ENCODE measurements around the gene IER3IP1.

The IER3IP1 gene

GRCh38 chr18:47160256-47160655 is 15.9 kb downstream of the IER3IP1 start:
- DNase-seq (ENCODE audit: low read depth, low spot score), result no peak

GRCh38 chr18:47158404-47158803 is 17.8 kb downstream of the IER3IP1 start:
- DNase-seq (ENCODE audit: low read depth, low spot score), result peak; percentile 36

- no peak for DNase-seq (ENCODE audit: low read depth, low spot score)
These were observed 24.7 kb downstream of the IER3IP1 start for GRCh38 chr18:47151439-47151838.

DNA sequence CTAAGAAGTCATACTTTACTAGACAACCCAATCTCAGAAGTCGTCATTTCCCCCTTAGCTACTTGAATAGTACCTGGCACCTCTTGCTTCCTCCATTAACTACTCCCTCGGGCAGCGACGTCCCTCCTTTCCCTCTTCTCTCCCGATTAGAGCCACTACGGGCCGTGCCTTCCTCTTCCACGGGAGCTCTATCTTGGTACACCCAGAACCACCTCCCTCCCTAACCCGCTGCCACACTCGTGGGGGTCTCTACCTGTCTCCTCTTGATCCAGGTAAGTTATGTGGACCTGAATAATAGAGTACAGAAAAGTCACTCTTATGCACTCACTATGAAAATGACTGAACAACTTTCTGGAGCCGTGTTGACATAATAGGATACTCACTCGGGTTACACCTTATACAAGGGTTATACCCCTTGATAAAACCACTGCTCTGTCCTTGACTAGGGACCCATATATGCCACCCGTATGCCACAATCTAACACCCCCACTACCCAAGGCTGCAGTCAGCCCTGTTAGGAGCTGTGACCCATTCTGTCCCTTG is 25.3 kb downstream of the IER3IP1 start:
- DNase-seq (ENCODE audit: low read depth, low spot score), result no peak

DNA sequence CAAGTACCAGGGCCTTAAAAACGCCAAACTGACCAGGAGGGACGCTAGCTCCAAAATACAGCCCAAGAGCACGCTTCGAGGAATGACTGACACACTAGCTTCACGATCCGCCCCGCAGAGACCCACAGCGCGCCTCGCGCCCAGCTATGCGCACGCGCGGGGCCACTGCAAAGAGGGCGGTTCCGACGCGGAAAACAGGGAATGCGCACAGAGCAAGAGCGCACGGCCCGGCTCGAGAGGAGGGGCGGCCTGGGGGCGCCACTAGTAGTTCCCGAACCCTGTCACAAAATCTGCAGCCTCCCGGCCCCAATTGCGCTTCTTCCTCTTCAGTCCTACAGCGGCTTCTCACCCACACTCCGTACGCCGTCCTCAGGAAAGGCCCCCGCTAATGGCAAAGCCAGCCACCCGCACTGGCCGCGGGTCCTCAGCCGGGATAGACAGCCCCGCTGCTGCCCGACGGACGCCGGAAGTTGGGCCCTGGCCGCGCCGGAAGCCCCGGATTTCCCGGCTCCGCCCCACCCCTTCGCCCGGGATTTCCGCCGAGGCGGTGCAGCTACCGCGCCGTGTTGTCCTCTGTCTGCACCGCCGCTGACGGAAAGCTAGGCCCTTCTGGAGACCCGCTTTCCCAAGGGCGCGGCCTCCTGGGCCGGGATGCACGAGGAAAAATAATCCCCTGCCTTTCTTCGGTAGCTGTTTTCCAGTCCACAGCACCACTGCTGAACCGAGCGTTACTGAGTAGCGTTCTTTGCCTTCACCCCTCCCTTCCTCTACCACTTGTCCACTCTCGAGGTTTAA is 25.9 kb downstream of the IER3IP1 start, which contains the start of gene HDHD2:
TSS of gene HDHD2 (minus strand) at position 472 of the 795 bp plus-strand sequence. CDS start 14,061 bp downstream, outside the sequence.
- DNase-seq (ENCODE audit: low read depth, low spot score), result peak; percentile 89

GRCh38 chr18:47149457-47150028 is 26.6 kb downstream of the IER3IP1 start:
- no peak for DNase-seq (ENCODE audit: low read depth, low spot score)

GRCh38 chr18:47146206-47146605 is 30.0 kb downstream of the IER3IP1 start:
- DNase-seq (ENCODE audit: low read depth, low spot score), result no peak

DNA sequence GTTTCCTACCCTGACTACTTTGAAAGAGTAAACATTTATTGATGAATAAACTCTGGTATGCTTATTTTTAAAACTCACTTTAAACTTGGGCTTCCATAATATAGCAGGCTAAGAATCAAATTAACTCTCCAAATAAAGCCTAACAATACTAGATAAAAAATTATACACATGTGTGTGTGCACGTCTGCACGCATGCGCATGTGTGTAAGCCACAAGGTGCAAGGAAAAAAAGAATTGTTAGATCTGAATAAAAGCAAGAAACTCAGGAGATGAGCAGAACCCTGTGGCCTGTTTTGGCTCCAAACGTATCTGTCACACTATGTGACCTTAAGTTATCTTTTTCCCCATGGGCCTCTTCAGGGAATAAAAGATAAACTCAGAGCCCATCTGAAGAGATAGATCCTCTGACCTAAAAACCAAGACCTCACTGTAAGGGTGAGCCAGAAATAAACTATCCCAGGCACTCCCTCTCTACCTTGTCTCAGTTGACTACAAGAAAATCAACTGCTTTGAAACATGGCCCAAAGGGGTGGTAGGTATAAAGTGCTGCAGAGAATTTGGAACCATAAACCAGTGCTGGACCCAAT is 32.2 kb downstream of the IER3IP1 start:
- no peak for DNase-seq (ENCODE audit: low read depth, low spot score)

DNA sequence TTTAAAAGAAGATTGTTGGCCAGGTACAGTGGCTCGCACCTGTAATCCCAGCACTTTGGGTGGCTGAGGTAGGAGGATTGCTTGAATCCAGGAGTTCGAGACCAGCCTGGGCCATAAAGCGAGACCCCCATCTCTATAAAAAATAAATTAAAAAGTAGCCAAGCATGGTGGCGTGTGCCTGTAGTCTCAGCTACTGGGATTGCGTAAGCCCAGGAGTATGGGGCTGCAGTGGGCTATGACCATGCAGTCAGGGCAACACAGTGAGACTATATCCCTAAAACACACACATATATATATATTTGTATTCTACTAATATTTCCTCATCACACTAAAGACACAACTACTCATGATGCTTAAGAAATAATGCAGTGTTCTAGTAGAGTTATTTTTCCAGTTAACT is 33.0 kb downstream of the IER3IP1 start:
- no peak for DNase-seq (ENCODE audit: low read depth, low spot score)

GRCh38 chr18:47141289-47141688 is 34.9 kb downstream of the IER3IP1 start:
- no peak for DNase-seq (ENCODE audit: low read depth, low spot score)

- no peak for DNase-seq (ENCODE audit: low read depth, low spot score)
These were observed 55.0 kb downstream of the IER3IP1 start for GRCh38 chr18:47121146-47121545.

DNA sequence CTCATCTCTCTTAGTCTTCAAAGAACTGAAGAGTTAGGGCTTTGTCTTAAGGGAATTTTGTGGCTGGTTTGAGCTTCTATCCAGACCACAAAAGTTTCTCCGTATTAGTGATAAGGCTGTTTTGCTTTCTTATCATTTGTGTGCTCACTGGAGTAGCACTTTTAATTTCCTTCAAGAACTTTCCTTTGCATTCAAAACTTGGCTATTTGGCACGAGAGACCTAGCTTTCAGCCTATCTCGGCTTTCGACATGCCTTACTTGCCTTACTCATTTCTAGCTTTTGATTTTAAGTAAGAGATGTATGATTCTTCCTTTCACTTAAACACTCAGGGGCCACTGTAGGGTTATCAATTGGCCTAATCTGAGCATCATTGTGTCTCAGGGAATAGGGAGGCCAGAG is 55.7 kb downstream of the IER3IP1 start:
- no peak for DNase-seq (ENCODE audit: low read depth, low spot score)

GRCh38 chr18:47118981-47119380 is 57.2 kb downstream of the IER3IP1 start:
- no peak for DNase-seq (ENCODE audit: low read depth, low spot score)

GRCh38 chr18:47115205-47115604 is 61.0 kb downstream of the IER3IP1 start:
- no peak for DNase-seq (ENCODE audit: low read depth, low spot score)

GRCh38 chr18:47113796-47114540 is 62.2 kb downstream of the IER3IP1 start:
- no peak for DNase-seq (ENCODE audit: low read depth, low spot score)

- DNase-seq (ENCODE audit: low read depth, low spot score), result no peak
These were observed 65.5 kb downstream of the IER3IP1 start for GRCh38 chr18:47110492-47111274.

DNA sequence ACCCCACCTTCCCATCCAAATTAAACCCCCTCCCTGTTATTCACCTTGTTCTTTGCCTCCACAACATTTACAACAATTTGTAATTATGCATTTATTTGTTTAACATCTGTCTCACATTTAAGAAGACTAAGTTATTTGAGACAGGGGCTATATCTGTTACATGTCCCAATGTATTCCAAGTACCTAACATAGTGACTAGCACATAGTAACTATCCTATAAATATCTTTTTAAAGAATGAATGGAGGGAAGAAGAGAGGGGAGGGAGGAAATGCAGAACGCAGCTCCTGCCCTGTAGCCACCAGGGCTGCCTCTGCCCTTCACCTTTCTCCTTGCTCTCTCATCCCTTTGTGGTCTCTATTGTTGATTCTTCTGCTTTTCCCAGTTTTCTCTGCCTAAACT is 66.4 kb downstream of the IER3IP1 start:
- DNase-seq (ENCODE audit: low read depth, low spot score), result no peak

GRCh38 chr18:47108998-47109405 is 67.2 kb downstream of the IER3IP1 start:
- DNase-seq (ENCODE audit: low read depth, low spot score), result no peak

GRCh38 chr18:47108373-47108772 is 67.8 kb downstream of the IER3IP1 start:
- no peak for DNase-seq (ENCODE audit: low read depth, low spot score)
